ENCODE measurements around the gene MBD6.
"Not testable (repeated sequence)": the region's sequence is repeated elsewhere in the genome, so short reads cannot be mapped to it uniquely, and the experiment has no call there.

The MBD6 gene

DNA sequence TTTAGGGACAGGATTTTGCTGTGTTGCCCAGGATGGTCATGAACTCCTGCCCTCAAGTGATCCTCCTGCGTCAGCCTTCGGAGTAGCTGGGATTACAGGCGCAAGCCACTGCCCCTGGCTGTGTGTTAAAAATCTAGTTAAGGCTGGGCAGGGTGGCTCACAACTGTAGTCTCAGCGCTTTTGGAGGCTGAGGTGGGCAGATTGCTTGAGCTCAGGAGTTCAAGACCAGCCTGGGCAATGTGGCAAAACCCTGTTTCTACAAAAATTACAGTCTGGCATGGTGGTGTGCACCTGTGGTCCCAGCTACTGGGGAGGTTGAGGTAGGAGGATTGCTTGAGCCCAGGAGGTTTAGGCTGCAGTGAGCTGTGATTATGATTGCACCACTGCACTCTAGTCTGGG, 11.5 kb upstream of the MBD6 start:
- TF ChIP-seq, protein P1, sequence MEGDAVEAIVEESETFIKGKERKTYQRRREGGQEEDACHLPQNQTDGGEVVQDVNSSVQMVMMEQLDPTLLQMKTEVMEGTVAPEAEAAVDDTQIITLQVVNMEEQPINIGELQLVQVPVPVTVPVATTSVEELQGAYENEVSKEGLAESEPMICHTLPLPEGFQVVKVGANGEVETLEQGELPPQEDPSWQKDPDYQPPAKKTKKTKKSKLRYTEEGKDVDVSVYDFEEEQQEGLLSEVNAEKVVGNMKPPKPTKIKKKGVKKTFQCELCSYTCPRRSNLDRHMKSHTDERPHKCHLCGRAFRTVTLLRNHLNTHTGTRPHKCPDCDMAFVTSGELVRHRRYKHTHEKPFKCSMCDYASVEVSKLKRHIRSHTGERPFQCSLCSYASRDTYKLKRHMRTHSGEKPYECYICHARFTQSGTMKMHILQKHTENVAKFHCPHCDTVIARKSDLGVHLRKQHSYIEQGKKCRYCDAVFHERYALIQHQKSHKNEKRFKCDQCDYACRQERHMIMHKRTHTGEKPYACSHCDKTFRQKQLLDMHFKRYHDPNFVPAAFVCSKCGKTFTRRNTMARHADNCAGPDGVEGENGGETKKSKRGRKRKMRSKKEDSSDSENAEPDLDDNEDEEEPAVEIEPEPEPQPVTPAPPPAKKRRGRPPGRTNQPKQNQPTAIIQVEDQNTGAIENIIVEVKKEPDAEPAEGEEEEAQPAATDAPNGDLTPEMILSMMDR (IDR thresholded peaks at IDR 0.05; ENCODE audit: insufficient read depth, low read length, missing control alignments), result no peak
- ChIA-PET CTCF (interaction anchor here (1.4 kb wide), 1 partner anchor 20 kb away, joined by 3 read pairs; no protein-coding TSS in a partner anchor), POLR2A (no interaction called here)
- no peak for DNase-seq (ENCODE audit: low read depth, low spot score)
- H3K4me3 ChIP-seq (ENCODE audit: low read depth, low read length), result no peak overlapping the region

DNA sequence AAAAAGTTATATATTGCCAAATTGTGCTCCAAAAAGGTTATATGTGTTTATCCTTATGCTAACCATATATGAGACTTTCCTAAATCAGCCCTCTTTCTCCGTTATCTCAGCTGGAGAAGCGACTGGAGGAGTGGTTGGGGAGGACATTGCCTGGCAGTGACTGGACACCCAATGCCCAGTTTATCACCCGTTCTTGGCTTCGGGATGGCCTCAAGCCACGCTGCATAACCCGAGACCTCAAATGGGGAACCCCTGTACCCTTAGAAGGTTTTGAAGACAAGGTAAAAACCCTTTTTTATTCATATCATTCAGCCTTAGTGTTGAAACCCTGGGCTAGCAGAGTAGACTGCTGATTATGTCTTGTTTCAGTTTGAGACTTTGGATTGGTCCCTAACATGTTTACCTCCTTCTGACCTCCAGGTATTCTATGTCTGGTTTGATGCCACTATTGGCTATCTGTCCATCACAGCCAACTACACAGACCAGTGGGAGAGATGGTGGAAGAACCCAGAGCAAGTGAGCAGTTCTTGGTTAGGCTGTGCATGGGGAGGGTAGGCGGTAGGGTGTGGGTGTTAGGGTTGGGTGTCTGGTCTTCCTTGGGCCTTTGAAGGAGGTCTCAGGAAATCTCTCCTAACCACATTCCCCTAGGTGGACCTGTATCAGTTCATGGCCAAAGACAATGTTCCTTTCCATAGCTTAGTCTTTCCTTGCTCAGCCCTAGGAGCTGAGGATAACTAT, 10.9 kb upstream of the MBD6 start:
- TF ChIP-seq, protein P1 (IDR thresholded peaks at IDR 0.05; ENCODE audit: insufficient read depth, low read length, missing control alignments), result no peak
- no peak overlapping the region for H3K4me3 ChIP-seq (ENCODE audit: low read depth, low read length)
- CTCF ChIA-PET, result interaction anchor here (0.6 to 2.0 kb wide), 3 partner anchors 20 to 217 kb away, joined by 3 to 7 read pairs (median 3); no protein-coding TSS in a partner anchor
- POLR2A ChIA-PET, result no interaction called here
- no peak for DNase-seq (ENCODE audit: low read depth, low spot score)

DNA sequence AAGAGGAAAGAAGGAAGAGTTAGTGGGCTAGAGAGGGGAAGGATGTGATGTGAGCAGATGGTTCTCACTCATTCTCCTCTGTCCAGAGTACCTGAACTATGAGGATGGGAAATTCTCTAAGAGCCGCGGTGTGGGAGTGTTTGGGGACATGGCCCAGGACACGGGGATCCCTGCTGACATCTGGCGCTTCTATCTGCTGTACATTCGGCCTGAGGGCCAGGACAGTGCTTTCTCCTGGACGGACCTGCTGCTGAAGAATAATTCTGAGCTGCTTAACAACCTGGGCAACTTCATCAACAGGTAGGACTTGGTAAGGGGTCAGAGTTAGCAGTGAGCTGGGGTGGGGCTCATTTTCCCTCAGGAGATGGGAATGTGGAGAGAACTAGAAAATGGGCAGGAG, 10.0 kb upstream of the MBD6 start:
- no peak overlapping the region for H3K4me3 ChIP-seq (ENCODE audit: low read depth, low read length)
- CTCF ChIA-PET, result interaction anchor here (0.6 to 2.0 kb wide), 3 partner anchors 54 to 217 kb away, joined by 3 to 7 read pairs (median 3); no protein-coding TSS in a partner anchor
- no peak for DNase-seq (ENCODE audit: low read depth, low spot score)
- POLR2A ChIA-PET, result no interaction called here
- TF ChIP-seq, protein P1 (IDR thresholded peaks at IDR 0.05; ENCODE audit: insufficient read depth, low read length, missing control alignments), result no peak

DNA sequence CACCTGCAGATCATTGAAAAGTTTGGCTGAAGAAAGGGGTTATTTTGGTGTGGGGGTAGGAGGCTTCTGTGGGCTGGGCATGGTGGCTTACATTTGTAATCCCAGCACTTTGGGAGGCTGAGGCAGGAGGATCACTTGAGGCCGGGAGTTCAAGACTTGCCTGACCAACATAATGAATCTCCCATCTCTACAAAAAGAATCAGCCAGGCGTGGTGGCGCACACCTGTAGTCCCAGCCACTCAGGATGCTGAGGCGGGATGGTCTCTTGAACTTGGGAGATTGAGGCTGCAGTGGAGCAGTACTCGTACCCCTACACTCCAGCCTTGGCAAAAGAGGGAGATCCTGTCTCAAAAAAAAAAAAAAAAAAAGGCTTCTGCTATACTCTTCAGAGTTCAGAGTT, 9.4 kb upstream of the MBD6 start:
- TF ChIP-seq, protein P1 (IDR thresholded peaks at IDR 0.05; ENCODE audit: insufficient read depth, low read length, missing control alignments), result no peak
- ChIA-PET CTCF (interaction anchor here (2.0 kb wide), 1 partner anchor 55 kb away, joined by 7 read pairs; no protein-coding TSS in a partner anchor), POLR2A (interaction anchor here (1.2 kb wide), 1 partner anchor 9 kb away, joined by 3 read pairs; no protein-coding TSS in a partner anchor)
- no peak for DNase-seq (ENCODE audit: low read depth, low spot score)
- no peak overlapping the region for H3K4me3 ChIP-seq (ENCODE audit: low read depth, low read length)

DNA sequence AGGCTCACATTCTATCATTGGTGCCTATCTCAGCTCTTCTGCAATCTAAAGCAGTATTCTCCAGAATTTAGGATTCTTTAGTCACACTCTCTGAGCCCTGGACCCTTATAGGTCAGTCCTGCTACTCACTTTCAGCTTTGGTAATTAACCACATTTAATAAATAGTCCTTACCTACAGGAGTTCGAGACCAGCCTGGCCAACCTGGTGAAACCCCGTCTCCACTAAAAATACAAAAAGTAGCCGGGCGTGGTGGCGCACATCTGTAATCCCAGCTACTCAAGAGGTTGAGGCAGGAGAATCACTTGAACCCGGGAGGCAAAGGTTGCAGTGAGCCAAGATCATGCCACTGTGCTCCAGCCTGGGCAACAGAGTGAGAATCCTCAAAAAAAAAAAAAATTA, 8.9 kb upstream of the MBD6 start:
- DNase-seq (ENCODE audit: low read depth, low spot score); H3K4me3 ChIP-seq (ENCODE audit: low read depth, low read length): not testable (repeated sequence)
- POLR2A ChIA-PET, result interaction anchor here (1.2 kb wide), 1 partner anchor 9 kb away, joined by 3 read pairs; no protein-coding TSS in a partner anchor
- CTCF ChIA-PET, result interaction anchor here (1.5 to 2.0 kb wide), 2 partner anchors 52 to 55 kb away, joined by 3 to 7 read pairs; no protein-coding TSS in a partner anchor

DNA sequence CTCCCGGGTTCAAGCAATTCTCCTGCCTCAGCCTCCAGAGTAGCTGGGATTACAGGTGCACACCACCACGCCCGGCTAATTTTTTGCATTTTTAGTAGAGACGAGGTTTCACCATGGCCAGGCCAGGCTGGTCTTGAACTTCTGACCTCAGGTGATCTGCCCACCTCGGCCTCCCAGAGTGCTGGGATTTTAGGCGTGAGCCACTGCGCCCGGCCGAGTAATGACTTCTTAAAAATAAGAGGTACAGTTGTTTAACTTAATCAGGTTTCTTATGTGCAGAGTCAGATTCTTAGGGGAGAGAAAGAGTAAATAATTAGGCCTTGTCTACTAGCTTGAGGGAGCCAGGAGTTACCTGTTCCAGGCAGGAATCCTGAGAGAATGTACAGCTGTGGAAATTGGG, 8.4 kb upstream of the MBD6 start:
- DNase-seq (ENCODE audit: low read depth, low spot score); H3K4me3 ChIP-seq (ENCODE audit: low read depth, low read length): not testable (repeated sequence)
- ChIA-PET CTCF (interaction anchor here (1.5 kb wide), 1 partner anchor 52 kb away, joined by 3 read pairs; no protein-coding TSS in a partner anchor), POLR2A (interaction anchor here (0.8 to 1.2 kb wide), 3 partner anchors 10 to 56 kb away, joined by 3 to 4 read pairs (median 4); no protein-coding TSS in a partner anchor)

DNA sequence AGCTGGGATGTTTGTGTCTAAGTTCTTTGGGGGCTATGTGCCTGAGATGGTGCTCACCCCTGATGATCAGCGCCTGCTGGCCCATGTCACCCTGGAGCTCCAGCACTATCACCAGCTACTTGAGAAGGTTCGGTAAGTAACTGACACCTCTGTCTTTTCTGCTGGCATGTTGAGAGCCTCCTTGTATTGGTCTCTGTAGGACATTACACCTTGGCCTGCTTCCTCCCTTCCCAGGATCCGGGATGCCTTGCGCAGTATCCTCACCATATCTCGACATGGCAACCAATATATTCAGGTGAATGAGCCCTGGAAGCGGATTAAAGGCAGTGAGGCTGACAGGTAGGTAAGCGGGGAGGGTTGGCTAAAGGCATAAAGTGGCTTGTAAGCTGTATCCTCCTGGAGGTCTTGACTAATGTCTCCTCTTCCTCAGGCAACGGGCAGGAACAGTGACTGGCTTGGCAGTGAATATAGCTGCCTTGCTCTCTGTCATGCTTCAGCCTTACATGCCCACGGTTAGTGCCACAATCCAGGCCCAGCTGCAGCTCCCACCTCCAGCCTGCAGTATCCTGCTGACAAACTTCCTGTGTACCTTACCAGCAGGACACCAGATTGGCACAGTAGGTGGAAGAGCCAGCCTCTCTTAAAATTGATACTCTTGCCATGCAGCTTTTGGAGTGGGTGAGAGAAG, 7.8 kb upstream of the MBD6 start:
- TF ChIP-seq, protein P1 (IDR thresholded peaks at IDR 0.05; ENCODE audit: insufficient read depth, low read length, missing control alignments), result no peak
- no peak for DNase-seq (ENCODE audit: low read depth, low spot score)
- H3K4me3 ChIP-seq (ENCODE audit: low read depth, low read length), result no peak overlapping the region
- CTCF ChIA-PET, result interaction anchor here (1.1 to 2.1 kb wide), 3 partner anchors 14 to 55 kb away, joined by 3 to 7 read pairs (median 4); partner anchors contain the start of gene GLI1
- POLR2A ChIA-PET, result interaction anchor here (0.8 to 1.6 kb wide), 4 partner anchors 10 to 56 kb away, joined by 3 to 5 read pairs (median 4); no protein-coding TSS in a partner anchor

All from AG04449 (cell line).